ENCODE data around the gene ZCWPW1.

GRCh38 chr7:100467638-100468373 is 39.3 kb upstream of the ZCWPW1 start:
- TF ChIP-seq, protein P1, sequence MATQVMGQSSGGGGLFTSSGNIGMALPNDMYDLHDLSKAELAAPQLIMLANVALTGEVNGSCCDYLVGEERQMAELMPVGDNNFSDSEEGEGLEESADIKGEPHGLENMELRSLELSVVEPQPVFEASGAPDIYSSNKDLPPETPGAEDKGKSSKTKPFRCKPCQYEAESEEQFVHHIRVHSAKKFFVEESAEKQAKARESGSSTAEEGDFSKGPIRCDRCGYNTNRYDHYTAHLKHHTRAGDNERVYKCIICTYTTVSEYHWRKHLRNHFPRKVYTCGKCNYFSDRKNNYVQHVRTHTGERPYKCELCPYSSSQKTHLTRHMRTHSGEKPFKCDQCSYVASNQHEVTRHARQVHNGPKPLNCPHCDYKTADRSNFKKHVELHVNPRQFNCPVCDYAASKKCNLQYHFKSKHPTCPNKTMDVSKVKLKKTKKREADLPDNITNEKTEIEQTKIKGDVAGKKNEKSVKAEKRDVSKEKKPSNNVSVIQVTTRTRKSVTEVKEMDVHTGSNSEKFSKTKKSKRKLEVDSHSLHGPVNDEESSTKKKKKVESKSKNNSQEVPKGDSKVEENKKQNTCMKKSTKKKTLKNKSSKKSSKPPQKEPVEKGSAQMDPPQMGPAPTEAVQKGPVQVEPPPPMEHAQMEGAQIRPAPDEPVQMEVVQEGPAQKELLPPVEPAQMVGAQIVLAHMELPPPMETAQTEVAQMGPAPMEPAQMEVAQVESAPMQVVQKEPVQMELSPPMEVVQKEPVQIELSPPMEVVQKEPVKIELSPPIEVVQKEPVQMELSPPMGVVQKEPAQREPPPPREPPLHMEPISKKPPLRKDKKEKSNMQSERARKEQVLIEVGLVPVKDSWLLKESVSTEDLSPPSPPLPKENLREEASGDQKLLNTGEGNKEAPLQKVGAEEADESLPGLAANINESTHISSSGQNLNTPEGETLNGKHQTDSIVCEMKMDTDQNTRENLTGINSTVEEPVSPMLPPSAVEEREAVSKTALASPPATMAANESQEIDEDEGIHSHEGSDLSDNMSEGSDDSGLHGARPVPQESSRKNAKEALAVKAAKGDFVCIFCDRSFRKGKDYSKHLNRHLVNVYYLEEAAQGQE (IDR thresholded peaks at IDR 0.05; ENCODE audit: unreplicated experiment): no peak
- TF ChIP-seq, protein P2, sequence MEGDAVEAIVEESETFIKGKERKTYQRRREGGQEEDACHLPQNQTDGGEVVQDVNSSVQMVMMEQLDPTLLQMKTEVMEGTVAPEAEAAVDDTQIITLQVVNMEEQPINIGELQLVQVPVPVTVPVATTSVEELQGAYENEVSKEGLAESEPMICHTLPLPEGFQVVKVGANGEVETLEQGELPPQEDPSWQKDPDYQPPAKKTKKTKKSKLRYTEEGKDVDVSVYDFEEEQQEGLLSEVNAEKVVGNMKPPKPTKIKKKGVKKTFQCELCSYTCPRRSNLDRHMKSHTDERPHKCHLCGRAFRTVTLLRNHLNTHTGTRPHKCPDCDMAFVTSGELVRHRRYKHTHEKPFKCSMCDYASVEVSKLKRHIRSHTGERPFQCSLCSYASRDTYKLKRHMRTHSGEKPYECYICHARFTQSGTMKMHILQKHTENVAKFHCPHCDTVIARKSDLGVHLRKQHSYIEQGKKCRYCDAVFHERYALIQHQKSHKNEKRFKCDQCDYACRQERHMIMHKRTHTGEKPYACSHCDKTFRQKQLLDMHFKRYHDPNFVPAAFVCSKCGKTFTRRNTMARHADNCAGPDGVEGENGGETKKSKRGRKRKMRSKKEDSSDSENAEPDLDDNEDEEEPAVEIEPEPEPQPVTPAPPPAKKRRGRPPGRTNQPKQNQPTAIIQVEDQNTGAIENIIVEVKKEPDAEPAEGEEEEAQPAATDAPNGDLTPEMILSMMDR (conservative IDR thresholded peaks at IDR 0.05; ENCODE audit: low read depth in 2 of 2): no peak
- TF ChIP-seq EZH2phosphoT487 (IDR thresholded peaks at IDR 0.05; ENCODE audit: unreplicated experiment) (no peak), ETS1 (IDR thresholded peaks at IDR 0.05) (no peak), POLR2AphosphoS5 (IDR thresholded peaks at IDR 0.05; ENCODE audit: low read depth) (no peak), CREB1 (CRISPR knock-in tag; IDR thresholded peaks at IDR 0.05; ENCODE audit: low read depth) (no peak), EZH2 (IDR thresholded peaks at IDR 0.05; ENCODE audit: low read depth, unreplicated experiment) (no peak), NANOG (IDR thresholded peaks at IDR 0.05; ENCODE audit: borderline replicate concordance) (no peak), ZNF114 (CRISPR knock-in tag; IDR thresholded peaks at IDR 0.05) (no peak), ZNF331 (CRISPR knock-in tag; IDR thresholded peaks at IDR 0.05; ENCODE audit: low read depth) (no peak)

All from GM23338 (cell line).